CD4-positive, alpha-beta T cell treated with Interferon gamma for 1 hour (primary cell): ENCODE results near the gene CDC42.
A peak's percentile ranks its signal among the peaks of the same experiment; 100 is the strongest.

Experiments
- DNase-seq: peaks from one replicate; pipeline ENCODE4 v3.0.0-alpha.2; 2020

Gene CDC42

DNA sequence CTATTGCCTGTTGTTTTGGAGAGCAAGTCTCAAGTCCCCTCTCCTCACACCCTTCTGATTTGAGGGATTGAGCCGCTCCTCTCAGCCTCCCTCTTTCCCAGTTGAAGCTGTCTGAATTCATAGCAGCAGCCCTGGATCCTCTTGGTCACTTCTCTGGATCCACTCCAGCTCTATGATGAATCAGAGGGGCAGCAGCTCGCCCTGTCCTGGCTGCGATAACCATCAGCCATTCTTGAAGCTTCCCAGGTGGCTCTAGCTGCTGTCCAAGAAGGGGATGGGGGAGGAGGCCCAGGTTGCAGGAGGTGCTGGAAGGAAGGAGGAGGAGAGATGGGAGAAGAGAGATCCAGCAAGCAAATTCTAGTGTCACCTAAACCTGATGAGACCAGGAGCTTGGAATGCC lies 59.1 kb downstream of the CDC42 start:
- DNase-seq: no peak

DNA sequence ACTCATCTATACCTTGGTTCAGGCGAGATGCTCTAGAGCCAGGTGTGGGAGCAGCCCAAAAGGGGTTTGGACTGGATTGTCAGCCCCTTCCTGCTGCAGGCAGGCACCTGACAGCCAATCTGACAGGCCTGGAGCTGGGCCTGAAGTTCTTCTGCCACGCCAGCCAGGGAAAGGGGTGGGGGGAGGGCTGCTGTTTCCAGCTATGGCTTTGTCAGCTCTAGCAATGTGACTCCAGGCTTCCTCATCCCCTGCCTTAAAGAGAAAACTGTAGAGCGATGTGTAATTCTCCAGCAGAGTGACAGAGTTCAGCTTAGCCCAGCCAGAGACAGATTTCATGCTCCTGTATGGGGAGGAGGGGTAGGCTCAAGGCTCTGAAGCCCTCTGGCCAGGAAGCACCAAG lies 60.0 kb downstream of the CDC42 start:
- DNase-seq: no peak

DNA sequence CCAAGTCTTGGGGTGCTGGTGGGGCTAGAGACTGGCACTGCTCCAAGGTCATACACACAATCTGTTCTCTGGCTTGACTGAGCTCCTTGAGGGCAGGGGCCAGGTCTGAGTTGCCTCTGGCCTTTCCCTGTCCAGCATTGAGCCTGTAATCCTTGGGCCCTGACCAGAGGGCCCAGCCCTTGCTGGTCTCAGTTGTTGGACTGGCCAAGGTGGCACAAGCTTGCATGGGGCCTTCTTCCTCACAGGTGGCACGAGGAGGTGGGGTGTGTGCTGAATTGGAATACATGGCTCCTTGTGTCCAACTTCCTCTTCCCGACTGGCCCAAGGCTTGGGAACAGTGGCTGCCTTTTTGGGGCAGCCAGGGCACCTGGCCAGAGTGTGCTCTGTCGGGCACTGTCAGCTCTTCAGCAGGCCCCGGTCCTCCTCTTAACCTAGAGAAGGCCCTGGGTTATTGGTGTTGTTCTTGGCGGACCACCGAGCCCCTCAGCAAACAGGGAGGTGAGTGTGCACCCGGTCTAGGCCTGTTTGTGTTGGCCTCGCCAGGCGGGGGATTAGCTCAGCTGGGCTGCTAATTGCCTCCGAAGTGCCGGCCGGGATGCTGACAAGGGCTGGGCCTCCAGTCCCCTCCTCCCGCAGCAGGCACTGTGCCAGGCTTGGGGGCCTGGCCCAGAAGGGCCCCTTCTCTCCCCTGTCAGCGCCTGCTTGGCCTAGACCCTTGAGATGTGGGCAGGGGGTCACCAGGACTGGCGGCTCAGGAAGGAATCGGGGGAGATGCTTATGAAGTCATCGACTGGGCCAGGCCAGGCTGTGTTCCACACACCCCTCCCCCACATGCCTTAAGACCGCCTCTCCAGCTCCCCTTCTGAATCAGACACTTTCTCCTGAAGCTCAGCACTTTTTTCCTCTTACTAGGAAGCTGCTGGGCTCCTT lies 61.8 kb downstream of the CDC42 start:
- no peak for DNase-seq

DNA sequence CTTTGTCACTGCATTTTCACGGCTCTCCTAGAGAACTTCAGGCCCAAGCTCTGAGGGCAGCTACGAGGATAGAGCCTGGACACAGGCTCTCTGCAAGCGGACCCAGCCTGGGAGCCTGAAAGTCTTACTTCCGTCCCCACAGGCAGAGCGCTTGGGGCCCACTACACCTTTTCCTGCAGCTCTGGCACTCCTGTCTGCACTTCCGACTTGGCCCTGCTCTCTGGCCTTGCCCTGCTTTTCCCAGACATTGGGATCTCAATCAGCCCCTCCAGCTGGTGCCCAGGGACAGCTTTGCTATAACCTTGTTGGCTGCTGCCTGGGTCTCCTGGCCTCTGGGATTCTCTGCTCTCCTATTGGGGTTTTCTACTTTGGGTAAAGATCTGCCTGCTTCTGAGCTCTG lies 62.8 kb downstream of the CDC42 start:
- no peak for DNase-seq

DNA sequence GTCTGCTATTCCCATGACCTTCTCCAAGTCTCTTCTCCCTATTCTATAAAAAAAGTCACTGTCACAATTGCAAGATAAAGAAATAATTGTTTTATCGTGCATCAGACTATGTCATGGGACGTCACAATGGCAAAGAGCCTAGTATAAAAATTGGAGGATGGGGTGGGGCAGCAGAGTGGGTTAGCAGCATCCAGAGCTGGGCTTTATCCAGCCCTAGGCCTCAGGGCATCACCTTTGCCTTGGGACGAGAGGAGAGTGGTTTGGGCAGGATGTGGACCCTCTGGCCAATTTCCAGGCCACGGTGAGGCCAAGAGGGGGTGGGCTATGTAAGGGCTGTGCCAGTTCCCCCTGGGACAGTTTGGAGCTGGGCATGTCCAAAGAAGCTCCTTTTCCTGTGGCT lies 64.7 kb downstream of the CDC42 start:
- DNase-seq: no peak

GRCh38 chr1:22117851-22118250 lies 65.3 kb downstream of the CDC42 start:
- DNase-seq: no peak

GRCh38 chr1:22118291-22118992 lies 65.9 kb downstream of the CDC42 start:
- DNase-seq: no peak

- DNase-seq: no peak
Observed at GRCh38 chr1:22119626-22120468, 67.3 kb downstream of the CDC42 start.

DNA sequence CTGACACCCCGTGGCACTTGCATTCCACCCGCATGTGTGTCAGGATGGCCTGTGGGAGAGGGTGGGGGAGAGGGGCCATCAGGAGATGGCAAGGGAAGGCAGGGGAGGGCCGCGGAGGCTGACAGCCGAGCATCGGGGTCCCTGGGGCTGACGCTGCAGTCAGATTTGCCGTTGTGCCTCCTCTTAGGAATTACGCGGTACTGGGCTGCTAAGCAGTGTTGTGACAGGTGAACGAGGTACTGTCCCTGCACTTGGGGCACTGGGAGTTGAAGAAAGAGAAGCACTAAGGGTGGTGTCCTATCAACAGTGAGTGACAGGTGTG lies 67.9 kb downstream of the CDC42 start:
- no peak for DNase-seq

- no peak for DNase-seq
Observed at GRCh38 chr1:22121421-22121911, 69.0 kb downstream of the CDC42 start.

- DNase-seq: no peak
Observed at GRCh38 chr1:22122273-22123070, 70.0 kb downstream of the CDC42 start.

DNA sequence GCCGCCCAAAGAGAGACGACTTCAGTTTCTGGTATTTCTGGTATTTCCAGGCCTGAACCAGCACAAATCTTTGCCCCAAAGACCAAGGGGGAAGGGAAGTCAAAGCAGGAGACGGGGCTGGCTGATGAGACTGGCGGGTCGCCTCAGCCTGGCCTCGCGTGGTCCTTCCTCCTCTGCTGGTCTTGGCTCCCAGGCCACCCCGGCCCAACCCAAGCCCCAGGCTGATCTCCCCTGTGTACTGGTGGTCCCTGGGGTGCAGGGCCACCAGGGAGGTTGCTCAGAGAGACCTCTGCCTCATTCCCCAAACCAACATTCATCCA lies 70.5 kb downstream of the CDC42 start:
- DNase-seq: no peak

- DNase-seq: no peak
Observed at GRCh38 chr1:22123901-22124404, 71.4 kb downstream of the CDC42 start.

DNA sequence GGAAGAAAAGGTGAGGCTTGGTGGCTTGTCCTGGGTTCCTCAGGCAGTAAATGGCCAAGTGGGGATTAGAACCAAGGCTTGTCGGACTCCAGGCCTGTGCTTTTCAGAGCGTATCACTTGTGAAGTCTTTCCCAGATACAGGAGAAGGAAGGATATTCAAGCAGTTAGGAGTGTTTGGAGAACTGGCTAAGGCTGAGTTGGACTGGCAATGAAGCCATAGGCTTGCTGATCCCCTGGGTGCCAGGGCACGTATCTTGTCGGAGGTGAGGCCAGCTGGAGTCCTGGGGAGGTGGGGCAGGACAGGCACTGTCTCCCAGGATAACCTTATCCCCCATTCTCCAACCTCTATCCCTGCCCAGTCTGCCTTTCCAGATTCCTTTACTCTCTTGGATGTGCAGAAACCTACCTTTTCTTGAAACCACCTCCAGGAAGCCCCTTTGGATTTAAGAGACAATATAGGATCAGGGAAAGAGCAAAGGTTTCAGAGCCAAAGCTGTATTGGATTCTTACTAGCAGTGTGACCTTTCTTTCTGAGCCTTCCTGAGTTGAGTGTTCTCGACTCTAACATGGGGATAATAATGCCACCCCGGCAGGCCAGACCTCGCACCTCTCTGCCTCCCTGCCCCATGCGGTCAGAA lies 72.2 kb downstream of the CDC42 start:
- DNase-seq: no peak

DNA sequence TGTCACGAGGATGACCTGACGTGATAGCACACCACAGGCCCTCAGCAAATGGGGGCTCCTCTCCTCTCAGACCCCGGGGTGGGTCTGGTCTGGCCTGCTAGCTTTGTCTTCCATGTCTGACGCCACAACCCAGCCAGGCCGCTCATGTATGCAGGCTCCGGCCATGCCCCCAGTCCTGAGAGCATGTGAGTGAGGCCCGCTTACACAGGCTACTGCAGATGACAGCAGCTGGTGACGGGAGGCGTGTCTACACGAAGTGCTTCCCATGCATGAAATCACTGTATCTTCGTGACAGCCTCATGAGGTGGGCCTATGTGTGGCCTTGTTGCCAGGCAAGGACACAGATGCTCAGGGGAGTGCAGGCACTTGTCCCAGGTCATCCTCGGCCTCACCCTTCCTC lies 74.0 kb downstream of the CDC42 start:
- no peak for DNase-seq

DNA sequence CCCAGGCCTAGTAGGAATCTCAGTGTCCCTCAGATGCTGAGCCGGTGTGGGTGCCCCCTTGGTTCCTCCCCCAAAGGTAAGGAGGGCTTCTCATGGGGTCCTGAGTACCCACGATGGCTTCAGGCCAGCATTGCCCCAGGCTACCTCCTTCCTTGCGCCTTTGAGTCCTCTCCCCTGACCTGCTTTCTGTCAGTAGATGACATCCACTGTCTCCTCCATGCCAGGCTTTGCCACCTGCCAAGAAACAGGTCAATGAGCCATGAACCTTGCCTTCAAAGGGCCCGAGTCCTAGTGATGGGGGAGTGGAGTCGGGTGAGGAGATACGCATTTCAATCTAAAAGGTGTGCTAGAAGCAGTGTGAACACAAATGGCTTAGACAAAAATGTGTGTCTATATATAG lies 74.7 kb downstream of the CDC42 start:
- no peak for DNase-seq

DNA sequence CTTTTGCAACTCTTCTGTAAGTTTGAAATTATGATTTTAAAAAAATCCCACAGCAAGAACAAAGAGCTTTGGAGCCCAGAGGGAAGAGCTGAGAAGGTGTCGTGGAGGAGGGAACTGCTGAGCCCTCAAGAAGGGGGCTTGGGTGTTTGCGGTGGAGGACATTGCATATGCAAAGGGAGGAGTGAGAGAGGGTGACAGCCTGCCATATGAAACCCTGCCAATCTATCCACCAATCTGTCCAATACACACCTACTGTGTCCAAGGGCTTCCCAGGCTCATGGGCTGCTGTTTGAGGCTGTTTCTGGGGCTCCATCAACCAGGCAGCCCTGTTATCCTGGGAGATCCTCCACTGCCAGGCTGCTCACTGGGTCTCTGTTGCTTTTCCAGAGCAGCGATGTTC lies 75.2 kb downstream of the CDC42 start:
- no peak for DNase-seq

DNA sequence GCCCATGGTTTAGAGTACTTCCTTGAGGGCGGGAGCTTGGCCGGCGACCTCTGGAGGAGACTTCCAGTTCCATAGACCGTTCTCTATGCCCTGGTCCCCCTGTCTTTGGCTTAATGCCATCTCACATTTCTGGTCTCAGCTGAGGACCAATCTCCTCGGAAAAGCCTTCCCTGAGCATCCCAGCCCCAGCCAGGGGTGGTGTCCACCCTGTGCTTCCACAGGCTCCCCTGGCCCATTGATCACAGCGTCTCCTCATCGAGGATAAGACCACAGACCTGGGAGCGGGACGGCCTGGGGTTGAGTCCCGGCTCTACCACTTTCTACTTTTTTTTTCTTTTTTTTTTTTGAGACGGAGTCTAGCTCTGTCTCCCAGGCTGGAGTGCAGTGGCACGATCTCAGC lies 75.9 kb downstream of the CDC42 start:
- DNase-seq: no peak

DNA sequence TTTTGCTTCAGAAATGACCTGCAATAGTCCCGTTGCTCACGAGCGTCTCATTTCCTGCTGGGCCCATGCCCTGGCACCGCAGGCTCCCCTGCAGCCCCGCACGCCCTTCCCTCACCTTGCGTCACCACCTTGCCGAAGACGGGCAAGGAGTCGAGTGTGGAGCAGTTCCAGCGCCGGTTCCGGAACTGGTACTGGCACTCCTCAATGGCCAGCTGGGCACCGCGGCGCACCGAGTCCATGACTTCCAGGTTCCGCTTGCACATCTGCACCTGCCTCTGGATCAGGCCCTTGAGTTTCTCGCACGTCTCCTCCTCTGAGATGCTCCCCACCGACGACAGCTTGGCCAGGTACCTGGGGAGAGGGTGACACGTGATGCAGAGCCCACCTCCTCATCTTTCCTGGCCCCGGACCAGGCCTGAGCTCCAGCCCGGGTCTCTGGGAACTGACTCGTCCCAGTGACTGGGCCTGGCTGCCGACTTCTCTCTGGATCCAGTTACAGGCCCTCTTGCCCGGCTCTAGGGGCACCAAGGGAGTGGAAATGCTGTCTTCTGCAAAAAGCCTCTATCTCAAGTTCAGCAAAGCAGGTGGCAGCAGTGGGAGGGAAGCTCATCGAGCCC lies 77.1 kb downstream of the CDC42 start:
- no peak for DNase-seq

GRCh38 chr1:22131062-22131461 lies 78.6 kb downstream of the CDC42 start:
- no peak for DNase-seq

- peak; percentile 22 for DNase-seq
Observed at GRCh38 chr1:22131875-22132486, 79.5 kb downstream of the CDC42 start.
